NCI-H128 (cell line): ENCODE results near the gene ISYNA1.

ENCODE experiments used
- DNase-seq: peaks from one replicate; lab custom pipeline; 2025; ENCODE audit not compliant: unreplicated experiment; lab: John Stamatoyannopoulos, UW

ISYNA1 gene

GRCh38 chr19:18437491-18438330 is at the start of gene ISYNA1:
Gene ISYNA1, minus strand, starts transcription at chr19:18438133. Its CDS starts 154 bp downstream, at chr19:18437979.
- DNase-seq, result no peak

DNA sequence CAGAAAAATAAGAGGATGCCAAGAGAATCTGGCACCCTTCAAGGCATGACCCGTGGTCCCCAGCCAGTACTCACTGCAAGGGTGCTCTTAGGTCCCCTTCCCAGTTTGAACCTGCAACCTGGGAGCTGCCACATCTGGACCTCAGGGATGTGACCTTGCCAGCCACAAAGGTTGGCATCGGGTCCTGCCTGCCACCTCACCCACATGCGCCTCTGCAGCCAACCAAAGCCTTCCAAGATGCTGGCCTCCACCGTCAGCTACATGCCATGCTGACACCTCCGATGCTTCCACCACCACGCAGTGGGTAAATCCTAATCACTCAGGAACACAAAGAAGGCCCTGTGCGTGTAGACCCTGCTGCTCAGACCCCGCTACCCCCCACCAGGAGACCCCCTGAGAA is 48.8 kb upstream of the ISYNA1 start:
- no peak for DNase-seq

DNA sequence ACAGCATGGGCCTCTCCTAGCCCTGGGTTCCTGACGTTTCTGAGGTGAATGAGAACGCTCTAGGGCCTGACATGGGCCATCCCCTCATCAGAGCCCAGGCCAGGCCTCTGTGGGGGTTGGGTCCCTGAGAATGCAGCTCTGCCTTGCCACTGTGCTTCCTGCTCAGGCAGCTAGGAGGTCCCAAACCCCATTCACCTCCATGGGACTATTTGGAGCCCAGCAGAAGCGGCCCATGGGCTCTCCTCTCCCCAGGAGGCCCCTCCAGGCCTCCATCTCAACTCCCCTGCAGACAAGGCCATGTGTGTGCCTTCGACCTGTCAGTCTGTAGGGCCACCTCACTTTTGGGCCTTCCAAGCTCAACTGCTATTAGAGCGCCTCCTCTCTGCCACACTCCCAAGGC is 47.1 kb upstream of the ISYNA1 start:
- no peak for DNase-seq

DNA sequence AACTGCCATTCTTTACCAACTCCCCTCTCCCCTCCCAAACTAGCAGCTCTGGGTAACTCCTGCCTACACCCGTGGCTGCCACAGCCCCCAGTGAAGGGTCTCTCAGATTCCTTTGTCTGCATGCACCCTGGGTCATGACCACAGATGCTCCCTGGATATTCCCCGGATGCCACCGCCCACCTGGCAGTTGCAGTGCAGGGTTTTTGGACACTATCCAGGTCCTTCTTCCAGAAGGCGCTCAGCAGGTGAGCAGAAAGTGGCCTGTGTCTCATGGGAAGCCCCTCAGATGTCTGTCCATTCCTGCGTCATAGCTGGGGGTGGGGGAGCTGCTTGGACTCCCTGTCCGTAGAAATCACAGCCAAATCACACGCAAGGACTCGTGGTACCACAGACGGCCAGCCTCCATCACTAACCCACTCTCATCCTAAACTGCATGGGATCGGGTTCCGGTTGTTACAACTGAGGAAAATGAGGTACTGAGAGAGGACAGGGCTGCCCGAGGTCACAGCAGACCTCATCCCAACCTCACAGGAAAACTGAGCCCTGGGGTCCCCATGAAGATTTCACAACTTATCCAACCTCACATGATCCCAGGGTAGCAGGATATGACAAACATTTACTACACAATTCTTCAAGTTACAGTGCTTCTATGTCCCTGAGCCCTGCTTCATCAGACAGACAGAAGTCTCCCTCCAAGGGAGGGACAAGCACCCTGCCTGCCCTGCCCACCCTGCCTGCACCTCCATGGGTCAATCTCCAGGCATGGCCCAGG is 45.4 kb upstream of the ISYNA1 start:
- DNase-seq, result no peak

- no peak for DNase-seq
Measured at GRCh38 chr19:18481505-18482222, 43.7 kb upstream of the ISYNA1 start.

- no peak for DNase-seq
Measured at GRCh38 chr19:18480006-18480691, 42.2 kb upstream of the ISYNA1 start.

- no peak for DNase-seq
Measured at GRCh38 chr19:18478545-18479311, 40.8 kb upstream of the ISYNA1 start.

GRCh38 chr19:18477974-18478373 is 40.0 kb upstream of the ISYNA1 start:
- no peak for DNase-seq

DNA sequence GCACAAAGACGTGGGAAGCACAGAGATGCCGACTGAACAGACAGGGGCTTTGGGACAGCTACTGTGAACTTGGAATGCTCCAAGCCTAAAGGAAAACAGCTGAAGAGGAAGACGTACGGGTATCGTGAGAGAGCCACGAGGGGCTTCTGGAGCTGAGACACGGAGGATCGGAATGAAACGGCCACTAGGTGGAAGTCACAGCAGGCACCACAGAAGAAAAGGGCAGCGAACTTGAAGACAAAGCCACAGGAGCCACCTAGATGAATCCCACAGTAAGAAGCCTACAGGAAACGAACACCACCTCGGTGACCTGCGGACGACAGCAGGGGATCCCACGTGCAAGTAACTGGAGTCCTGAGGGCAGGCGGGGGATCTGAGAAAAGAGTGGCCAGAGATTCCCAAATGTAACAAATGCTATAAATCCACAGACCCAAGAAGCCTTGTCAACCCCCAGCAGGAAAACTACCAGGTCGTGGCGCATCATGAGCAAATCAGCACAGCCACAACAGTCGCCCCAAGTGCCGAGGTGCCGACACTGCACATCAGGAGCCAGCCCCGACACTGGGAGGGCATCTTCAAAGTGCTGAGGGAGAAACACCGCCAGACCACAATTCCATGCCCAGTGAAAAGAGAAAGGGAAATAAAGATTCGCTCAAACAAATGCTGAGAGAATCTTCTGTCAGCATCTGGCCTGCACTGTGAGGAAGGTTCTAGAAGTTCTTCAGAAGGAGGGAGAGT is 39.3 kb upstream of the ISYNA1 start:
- no peak for DNase-seq

GRCh38 chr19:18476507-18477041 is 38.6 kb upstream of the ISYNA1 start:
- DNase-seq, result no peak

GRCh38 chr19:18475762-18476331 is 37.9 kb upstream of the ISYNA1 start:
- no peak for DNase-seq

DNA sequence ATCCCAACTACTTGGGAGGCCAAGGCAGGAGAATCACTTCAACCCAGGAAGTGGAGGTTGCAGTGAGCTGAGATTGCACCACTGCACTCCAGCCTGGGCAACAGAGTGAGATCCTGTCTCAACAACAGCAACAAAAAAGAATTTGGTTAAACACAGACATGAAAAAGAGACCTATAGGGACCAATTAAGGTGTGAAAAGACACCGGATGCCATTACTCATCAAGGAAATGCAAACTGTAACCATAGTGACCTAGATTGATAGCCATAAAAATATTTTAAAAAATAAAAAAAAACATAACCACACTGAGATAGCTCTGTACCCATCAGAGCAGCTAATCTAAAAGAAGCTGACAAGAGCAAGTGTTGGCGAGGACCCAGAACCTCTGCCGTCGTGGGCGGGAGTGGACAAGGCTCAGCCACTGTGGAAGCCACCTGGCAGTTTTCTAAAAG is 37.1 kb upstream of the ISYNA1 start:
- no peak for DNase-seq

DNA sequence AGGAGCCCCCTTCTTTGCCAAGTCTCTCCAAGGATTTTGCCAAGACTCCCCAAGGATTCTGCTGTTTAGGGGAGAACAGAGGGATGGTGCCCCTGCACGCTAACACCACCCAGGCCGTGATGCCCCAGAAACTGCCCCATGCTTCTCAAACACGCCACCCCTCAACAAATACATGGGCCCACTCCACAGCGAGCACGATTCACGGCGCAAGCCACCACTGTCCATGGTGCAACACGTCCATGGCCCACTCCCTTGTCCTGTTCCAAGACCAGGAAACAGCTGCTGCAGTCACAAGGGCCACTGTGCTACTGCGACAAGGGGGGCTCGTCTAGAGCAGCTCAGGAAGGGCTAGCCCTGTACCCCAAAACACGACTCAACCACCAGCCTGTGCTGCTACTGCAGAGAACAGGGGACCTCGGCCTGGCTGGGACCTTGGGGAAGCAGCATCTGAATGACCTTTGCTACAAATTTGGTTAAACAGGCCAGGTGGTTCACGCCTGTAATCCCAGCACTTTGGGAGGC is 36.5 kb upstream of the ISYNA1 start:
- no peak for DNase-seq

DNA sequence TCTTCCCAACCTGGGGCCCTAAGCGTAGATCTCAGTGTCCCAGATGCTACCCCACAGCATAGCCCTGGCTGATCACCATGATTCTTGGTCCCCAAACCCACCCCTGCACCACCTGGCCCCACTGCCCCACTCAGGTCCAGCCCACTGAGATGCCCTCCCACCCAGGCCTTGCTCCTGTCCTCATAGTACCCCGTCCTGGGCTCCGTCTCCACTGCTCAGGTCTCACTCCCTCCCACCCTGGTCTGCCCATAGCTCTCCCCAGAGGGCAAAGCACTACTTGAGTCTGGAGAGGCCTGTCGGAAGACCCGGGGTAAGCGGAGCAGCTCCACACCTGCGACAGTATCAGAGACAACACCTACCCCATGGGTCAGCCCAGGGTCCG is 35.8 kb upstream of the ISYNA1 start:
- DNase-seq, result no peak

DNA sequence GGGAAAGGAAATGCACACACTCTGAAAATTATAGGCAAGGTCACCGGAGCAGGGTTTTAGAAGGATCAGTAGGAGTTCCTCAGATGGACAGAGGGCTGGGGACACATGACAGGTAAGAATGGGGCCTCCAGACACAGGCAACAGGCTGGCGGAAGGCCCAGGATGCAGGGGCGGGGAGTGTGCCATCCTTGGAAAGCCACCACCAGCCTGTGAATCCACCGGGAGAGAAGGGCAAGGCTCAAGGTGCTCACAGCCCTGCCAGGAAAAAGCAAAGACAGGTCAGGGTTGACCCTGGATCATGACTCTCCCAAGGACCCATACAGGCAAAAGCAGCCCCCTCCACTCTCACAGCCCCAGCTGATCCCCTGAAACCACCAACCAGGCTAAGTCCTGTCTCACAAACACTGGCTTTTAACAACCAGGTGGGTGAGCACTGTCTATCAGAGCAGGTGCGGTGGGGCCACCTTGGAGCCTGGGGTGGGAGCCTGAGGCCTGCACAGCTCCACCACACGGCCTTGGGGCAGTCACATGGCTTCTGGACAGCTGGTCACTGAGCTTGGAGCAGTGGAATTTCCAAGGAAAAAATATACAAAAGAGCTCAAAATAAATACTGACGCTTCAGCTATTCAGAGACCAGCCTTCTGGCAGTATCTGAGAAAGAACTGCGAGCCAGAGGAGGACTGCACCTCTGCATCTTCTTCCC is 35.2 kb upstream of the ISYNA1 start:
- no peak for DNase-seq

DNA sequence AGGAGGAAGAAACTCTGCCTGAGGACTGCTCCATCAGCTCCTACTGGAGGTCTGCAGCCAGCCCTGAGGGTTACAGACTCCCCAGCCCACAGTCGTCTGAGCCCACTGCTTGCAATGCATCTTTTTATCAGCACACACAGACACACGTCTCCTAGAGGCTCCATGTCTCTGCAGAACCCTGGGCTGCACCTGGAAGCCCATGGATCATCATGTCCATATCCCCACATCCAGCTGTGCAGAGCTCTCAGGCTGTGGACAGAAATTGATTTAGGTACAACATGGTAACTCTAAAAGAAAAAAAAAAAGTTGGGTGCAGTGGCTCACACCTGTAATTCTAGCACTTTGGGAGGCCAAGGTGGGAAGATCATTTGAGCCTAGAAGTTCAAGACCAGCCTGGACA is 32.9 kb upstream of the ISYNA1 start:
- no peak for DNase-seq

DNA sequence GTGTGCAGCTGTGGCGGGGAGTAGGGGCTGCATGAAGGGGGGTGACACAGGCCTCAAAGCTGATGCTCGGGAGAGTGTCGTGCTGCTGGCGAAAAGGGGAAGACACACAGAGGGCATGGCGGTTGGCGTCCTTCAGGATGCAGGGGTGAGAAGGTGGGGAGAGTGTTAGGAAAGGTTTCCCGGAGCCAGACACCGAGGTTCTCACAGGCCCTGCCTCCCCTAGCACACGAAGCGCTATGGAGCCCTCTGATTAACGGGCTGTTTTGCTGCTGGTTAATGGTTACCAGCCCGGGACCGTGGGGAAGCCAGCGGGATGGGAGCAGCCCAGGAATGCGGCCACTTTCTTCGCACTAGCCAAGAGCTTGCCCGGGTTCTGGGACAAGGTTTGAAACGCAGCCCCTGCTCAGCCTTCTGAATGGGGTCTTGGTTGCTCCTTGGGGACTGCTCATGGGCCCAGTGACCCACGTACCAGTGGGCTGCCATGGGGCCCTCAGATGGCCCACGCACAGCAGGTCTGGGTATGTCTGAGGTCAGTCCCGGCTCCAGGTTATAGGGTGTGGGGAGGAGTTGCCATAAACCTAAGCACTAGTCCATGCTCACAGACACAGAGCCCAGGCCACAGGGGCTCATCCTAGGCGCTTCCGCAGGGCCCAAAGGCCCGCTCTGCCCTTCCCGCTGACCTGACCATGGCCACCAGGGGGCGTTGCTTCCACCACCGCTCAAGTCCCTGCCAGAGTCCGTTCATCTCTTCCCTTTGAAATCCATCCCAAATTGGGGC is 31.3 kb upstream of the ISYNA1 start:
- no peak for DNase-seq
